Neural cell (in vitro differentiated cells): Measurements from ENCODE around the gene HSD17B13. TPM values are rescaled to one million over a fixed set of nuclear protein-coding genes. Genes with fewer than 3 reads are reported as not detected.

ENCODE experiments used
- H2AFZ ChIP-seq: fragments of 200-600, 300-800 bp; sonication (generic), shearing (Covaris generic); 2 replicates; pipeline ENCODE4 v1.6.0; 2014; ENCODE audit warnings: low read depth, mild to moderate bottlenecking, antibody characterized with exemption, low read length, moderate library complexity
- H3F3A ChIP-seq: fragments of 200-600 bp; shearing (Covaris generic); 2 replicates; pipeline ENCODE4 v1.6.1; 2016; ENCODE audit warnings: mild to moderate bottlenecking, moderate library complexity, mixed read lengths, antibody characterized with exemption, low read length; ENCODE audit not compliant: insufficient read depth, poor library complexity, severe bottlenecking
- H3K27ac ChIP-seq: fragments of 200-600, 300-800 bp; sonication (generic), shearing (Covaris generic); 2 replicates; pipeline ENCODE4 v1.5.1; 2014; ENCODE audit warnings: mild to moderate bottlenecking, low read length, moderate library complexity
- H3K27me3 ChIP-seq: fragments of 300-800, 200-600 bp; sonication (generic), shearing (Covaris generic); 2 replicates; pipeline ENCODE4 v1.6.0; 2014; ENCODE audit warnings: mild to moderate bottlenecking, low read depth, low read length, moderate library complexity; ENCODE audit not compliant: insufficient read depth
- H3K36me3 ChIP-seq: fragments of 300-800, 200-600 bp; sonication (generic), shearing (Covaris generic); 2 replicates; pipeline ENCODE4 v1.5.1; 2014; ENCODE audit warnings: mild to moderate bottlenecking, antibody characterized with exemption, low read length, moderate library complexity; ENCODE audit not compliant: insufficient read depth
- H3K4me2 ChIP-seq: fragments of 300-800, 200-600 bp; sonication (generic), shearing (Covaris generic); 2 replicates; pipeline ENCODE4 v1.6.0; 2014; ENCODE audit warnings: mild to moderate bottlenecking, low read length
- H3K4me3 ChIP-seq: fragments of 300-800, 200-600 bp; sonication (generic), shearing (Covaris generic); 2 replicates; pipeline ENCODE4 v1.5.1; 2014; ENCODE audit warnings: mild to moderate bottlenecking, low read length, moderate library complexity
- H3K79me2 ChIP-seq: fragments of 200-600 bp; shearing (Covaris generic); replicated peaks from 2 replicates; pipeline ENCODE4 v1.6.0; 2014; ENCODE audit warnings: mild to moderate bottlenecking, low read length, moderate library complexity; ENCODE audit not compliant: insufficient read depth
- H3K9ac ChIP-seq: fragments of 300-800, 200-600 bp; sonication (generic), shearing (Covaris generic); 2 replicates; pipeline ENCODE4 v1.6.1; 2016; ENCODE audit warnings: mild to moderate bottlenecking, low read length, mixed read lengths
- H3K9me2 ChIP-seq: fragments of 200-600 bp; shearing (Covaris generic); 2 replicates; pipeline ENCODE4 v1.6.1; 2016; ENCODE audit warnings: mild to moderate bottlenecking, low read length, mixed read lengths; ENCODE audit not compliant: insufficient read depth
- H3K9me3 ChIP-seq: fragments of 200-600, 300-800 bp; sonication (generic), shearing (Covaris generic); 2 replicates; pipeline ENCODE4 v1.6.1; 2016; ENCODE audit warnings: mild to moderate bottlenecking, mixed run types, low read length, moderate library complexity, mixed read lengths
- H4K20me1 ChIP-seq: fragments of 200-600 bp; shearing (Covaris generic); 2 replicates; pipeline ENCODE4 v1.6.1; 2016; ENCODE audit warnings: mild to moderate bottlenecking, mixed run types; ENCODE audit not compliant: insufficient read depth
- EP300 ChIP-seq: fragments of 450-650 bp; conservative IDR thresholded peaks from 2 replicates; pipeline ENCODE4 v1.6.1; 2014; ENCODE audit warnings: antibody characterized with exemption, mild to moderate bottlenecking, moderate library complexity; ENCODE audit not compliant: poor library complexity, severe bottlenecking
- EZH2 ChIP-seq: fragments of 200-600, 300-800 bp; shearing (Covaris generic), sonication (generic); IDR thresholded peaks from 2 replicates; pipeline ENCODE4 v1.6.1; 2014; ENCODE audit warnings: antibody characterized with exemption, low read length, borderline replicate concordance, mild to moderate bottlenecking; ENCODE audit not compliant: insufficient read depth, poor library complexity, severe bottlenecking
- MXI1 ChIP-seq: fragments of 450-650 bp; conservative IDR thresholded peaks from 2 replicates; pipeline ENCODE4 v1.6.1; 2014; ENCODE audit warnings: antibody characterized with exemption, mild to moderate bottlenecking; ENCODE audit not compliant: poor library complexity, severe bottlenecking
- POLR2AphosphoS5 ChIP-seq: IDR thresholded peaks from 2 replicates; pipeline ENCODE4 v1.6.1; 2012
- RAD21 ChIP-seq: fragments of 450-650 bp; conservative IDR thresholded peaks from 2 replicates; pipeline ENCODE4 v1.6.1; 2014; ENCODE audit warnings: antibody characterized with exemption, mild to moderate bottlenecking, moderate library complexity
- SMC3 ChIP-seq: fragments of 450-650 bp; conservative IDR thresholded peaks from 2 replicates; pipeline ENCODE4 v1.6.1; 2014; ENCODE audit warnings: antibody characterized with exemption, mild to moderate bottlenecking, moderate library complexity; ENCODE audit not compliant: poor library complexity
- TAF1 ChIP-seq: IDR thresholded peaks from 2 replicates; pipeline ENCODE4 v1.6.1; 2012; ENCODE audit warnings: low read depth
- polyA plus RNA-seq: library from polyadenylated mRNA; depleted of rRNA; stranded (reverse); fragments of >200 nt; gene quantifications from 2 replicates; pipeline ENCODE4 v1.2.3, GENCODE V29; 2014
- TF ChIP-seq, protein P1 (sequence below): fragments of 450-650 bp; IDR thresholded peaks from 2 replicates; pipeline ENCODE4 v1.5.1; 2014; ENCODE audit warnings: antibody characterized with exemption, mild to moderate bottlenecking, moderate library complexity; ENCODE audit not compliant: poor library complexity, severe bottlenecking
- TF ChIP-seq, protein P2 (sequence below): IDR thresholded peaks from 2 replicates; pipeline ENCODE4 v1.6.1; 2012; ENCODE audit warnings: borderline replicate concordance

The HSD17B13 gene
- polyA plus RNA-seq, 1 donor from 2014 or later: not detected

DNA sequence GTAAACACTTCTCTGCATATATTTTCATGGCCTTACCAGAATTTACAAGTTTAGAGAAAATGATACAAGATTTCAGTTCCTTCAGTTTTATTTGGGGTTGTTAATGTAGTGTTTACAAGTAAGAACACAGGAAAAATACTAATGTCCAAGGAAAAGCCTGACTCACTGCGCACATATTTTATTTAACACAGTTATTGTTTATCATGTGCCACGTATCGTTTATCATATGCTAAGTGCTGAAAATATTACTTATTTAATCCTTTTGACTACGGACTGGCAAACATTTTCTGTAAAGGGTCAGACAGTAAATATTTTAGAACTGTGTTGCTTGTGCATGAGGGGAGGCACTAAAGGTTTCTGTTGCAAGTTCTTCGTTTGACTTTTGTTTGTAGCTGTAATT lies 794 bp downstream of the HSD17B13 start:
- H3K9ac ChIP-seq: no peak overlapping the region
- no peaks in the 10 kb centered on the region for H3K27me3 ChIP-seq
- no peaks in the 10 kb centered on the region for H3K9me2 ChIP-seq
- no peak overlapping the region for H3K4me2 ChIP-seq
- H3K9me3 ChIP-seq: no peaks in the 10 kb centered on the region
- TF ChIP-seq POLR2AphosphoS5 (no peak), MXI1 (no peak), SMC3 (no peak), TAF1 (no peak), EZH2 (no peak), RAD21 (no peak), EP300 (no peak)
- TF ChIP-seq, protein P1, sequence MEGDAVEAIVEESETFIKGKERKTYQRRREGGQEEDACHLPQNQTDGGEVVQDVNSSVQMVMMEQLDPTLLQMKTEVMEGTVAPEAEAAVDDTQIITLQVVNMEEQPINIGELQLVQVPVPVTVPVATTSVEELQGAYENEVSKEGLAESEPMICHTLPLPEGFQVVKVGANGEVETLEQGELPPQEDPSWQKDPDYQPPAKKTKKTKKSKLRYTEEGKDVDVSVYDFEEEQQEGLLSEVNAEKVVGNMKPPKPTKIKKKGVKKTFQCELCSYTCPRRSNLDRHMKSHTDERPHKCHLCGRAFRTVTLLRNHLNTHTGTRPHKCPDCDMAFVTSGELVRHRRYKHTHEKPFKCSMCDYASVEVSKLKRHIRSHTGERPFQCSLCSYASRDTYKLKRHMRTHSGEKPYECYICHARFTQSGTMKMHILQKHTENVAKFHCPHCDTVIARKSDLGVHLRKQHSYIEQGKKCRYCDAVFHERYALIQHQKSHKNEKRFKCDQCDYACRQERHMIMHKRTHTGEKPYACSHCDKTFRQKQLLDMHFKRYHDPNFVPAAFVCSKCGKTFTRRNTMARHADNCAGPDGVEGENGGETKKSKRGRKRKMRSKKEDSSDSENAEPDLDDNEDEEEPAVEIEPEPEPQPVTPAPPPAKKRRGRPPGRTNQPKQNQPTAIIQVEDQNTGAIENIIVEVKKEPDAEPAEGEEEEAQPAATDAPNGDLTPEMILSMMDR: no peak
- TF ChIP-seq, protein P2, sequence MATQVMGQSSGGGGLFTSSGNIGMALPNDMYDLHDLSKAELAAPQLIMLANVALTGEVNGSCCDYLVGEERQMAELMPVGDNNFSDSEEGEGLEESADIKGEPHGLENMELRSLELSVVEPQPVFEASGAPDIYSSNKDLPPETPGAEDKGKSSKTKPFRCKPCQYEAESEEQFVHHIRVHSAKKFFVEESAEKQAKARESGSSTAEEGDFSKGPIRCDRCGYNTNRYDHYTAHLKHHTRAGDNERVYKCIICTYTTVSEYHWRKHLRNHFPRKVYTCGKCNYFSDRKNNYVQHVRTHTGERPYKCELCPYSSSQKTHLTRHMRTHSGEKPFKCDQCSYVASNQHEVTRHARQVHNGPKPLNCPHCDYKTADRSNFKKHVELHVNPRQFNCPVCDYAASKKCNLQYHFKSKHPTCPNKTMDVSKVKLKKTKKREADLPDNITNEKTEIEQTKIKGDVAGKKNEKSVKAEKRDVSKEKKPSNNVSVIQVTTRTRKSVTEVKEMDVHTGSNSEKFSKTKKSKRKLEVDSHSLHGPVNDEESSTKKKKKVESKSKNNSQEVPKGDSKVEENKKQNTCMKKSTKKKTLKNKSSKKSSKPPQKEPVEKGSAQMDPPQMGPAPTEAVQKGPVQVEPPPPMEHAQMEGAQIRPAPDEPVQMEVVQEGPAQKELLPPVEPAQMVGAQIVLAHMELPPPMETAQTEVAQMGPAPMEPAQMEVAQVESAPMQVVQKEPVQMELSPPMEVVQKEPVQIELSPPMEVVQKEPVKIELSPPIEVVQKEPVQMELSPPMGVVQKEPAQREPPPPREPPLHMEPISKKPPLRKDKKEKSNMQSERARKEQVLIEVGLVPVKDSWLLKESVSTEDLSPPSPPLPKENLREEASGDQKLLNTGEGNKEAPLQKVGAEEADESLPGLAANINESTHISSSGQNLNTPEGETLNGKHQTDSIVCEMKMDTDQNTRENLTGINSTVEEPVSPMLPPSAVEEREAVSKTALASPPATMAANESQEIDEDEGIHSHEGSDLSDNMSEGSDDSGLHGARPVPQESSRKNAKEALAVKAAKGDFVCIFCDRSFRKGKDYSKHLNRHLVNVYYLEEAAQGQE: no peak
- H3K4me3 ChIP-seq: no peak overlapping the region
- H3K27ac ChIP-seq: no peak overlapping the region
- no peak overlapping the region for H2AFZ ChIP-seq
- no peaks in the 10 kb centered on the region for H3K79me2 ChIP-seq
- H3K36me3 ChIP-seq: no peaks in the 10 kb centered on the region
- no peaks in the 10 kb centered on the region for H3F3A ChIP-seq
- no peaks in the 10 kb centered on the region for H4K20me1 ChIP-seq

DNA sequence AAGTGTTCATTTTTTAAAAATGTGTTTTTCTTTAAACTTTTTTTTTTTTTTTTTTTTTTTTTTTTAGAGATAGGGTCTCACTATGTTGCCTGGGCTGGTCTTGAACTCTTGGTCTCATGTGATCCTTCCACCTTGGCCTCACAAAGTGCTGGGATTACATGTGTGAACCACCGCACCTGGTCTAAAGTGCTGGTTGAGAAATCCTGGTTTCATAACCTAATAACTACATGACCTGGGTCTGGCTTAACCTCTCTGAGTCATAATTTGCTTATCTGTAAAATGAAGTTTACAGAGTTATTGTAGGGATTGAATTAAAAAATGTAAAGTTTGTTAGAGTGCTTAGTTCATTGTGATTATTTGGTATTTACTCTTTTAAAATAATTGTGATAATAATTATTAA lies 5.2 kb downstream of the HSD17B13 start:
- Histone ChIP-seq H3K79me2 (no peaks in the 10 kb centered on the region), H3F3A (no peaks in the 10 kb centered on the region), H3K4me3 (no peak overlapping the region), H3K27me3 (no peaks in the 10 kb centered on the region), H4K20me1 (no peaks in the 10 kb centered on the region), H3K9me2 (no peaks in the 10 kb centered on the region), H3K36me3 (no peaks in the 10 kb centered on the region), H3K9ac (no peak overlapping the region), H3K27ac (no peak overlapping the region), H2AFZ (no peak overlapping the region), H3K4me2 (no peak overlapping the region), H3K9me3 (no peaks in the 10 kb centered on the region)
- TF ChIP-seq POLR2AphosphoS5 (no peak), TAF1 (no peak), MXI1 (no peak), EZH2 (no peak), EP300 (no peak), SMC3 (no peak), RAD21 (no peak)
- TF ChIP-seq, protein P2: no peak
- TF ChIP-seq, protein P1: no peak
